IMR-90 (cell line): ENCODE data around the gene ELP2. TPM values are rescaled to one million over a fixed set of nuclear protein-coding genes. Genes with fewer than 3 reads are reported as not detected.

ENCODE experiments used
- ATAC-seq: fragments of 200-7000 bp; cut with Tn5 transposase; 2 replicates; pipeline ENCODE4 v1.9.1; 2020; ENCODE audit warnings: low read depth, mild to moderate bottlenecking, moderate library complexity
- BruUV-seq: library from RNA; stranded (reverse); fragments of 400-500 nt; replicated peaks from 2 replicates; lab custom pipeline; 2021; lab: Mats Ljungman, UMichigan
- CTCF ChIA-PET: fragments of 300-600 bp; formaldehyde crosslinking; extraction: SDS; loops from one replicate; lab custom pipeline; 2021; ENCODE audit warnings: antibody characterized with exemption; lab: Yijun Ruan, JAX
- POLR2A ChIA-PET: fragments of 300-600 bp; sonication (Branson Sonifier 250); formaldehyde crosslinking; loops from one replicate; lab custom pipeline; 2022; ENCODE audit warnings: antibody characterized with exemption; ENCODE audit not compliant: unreplicated experiment; lab: Charles Lee
- DNase-seq: peaks from one replicate; pipeline ENCODE4 v3.0.0; 2013
- H2AFZ ChIP-seq: replicated peaks from 2 replicates; pipeline ENCODE3; 2013; ENCODE audit warnings: low read length, mild to moderate bottlenecking; ENCODE audit not compliant: poor library complexity
- H2AK5ac ChIP-seq: 2 replicates; pipeline ENCODE4 v1.6.1; 2013; ENCODE audit warnings: low read depth, low read length, inconsistent platforms
- H2AK9ac ChIP-seq: replicated peaks from 2 replicates; pipeline ENCODE3; 2013; ENCODE audit warnings: mild to moderate bottlenecking, low read depth, low read length, moderate library complexity; ENCODE audit not compliant: poor library complexity
- H2BK120ac ChIP-seq: 2 replicates; pipeline ENCODE4 v1.6.1; 2013; ENCODE audit warnings: low read depth, low read length, inconsistent platforms
- H2BK15ac ChIP-seq: 3 replicates; pipeline ENCODE4 v1.6.1; 2013; ENCODE audit warnings: low read depth, low read length, inconsistent platforms
- H2BK20ac ChIP-seq: 2 replicates; pipeline ENCODE4 v1.6.1; 2013; ENCODE audit warnings: low read depth, mild to moderate bottlenecking, inconsistent platforms, low read length, moderate library complexity
- H2BK5ac ChIP-seq: 2 replicates; pipeline ENCODE4 v1.6.1; 2013; ENCODE audit warnings: mild to moderate bottlenecking, low read depth, low read length, inconsistent platforms; ENCODE audit not compliant: poor library complexity, severe bottlenecking
- H3K14ac ChIP-seq: replicated peaks from 2 replicates; pipeline ENCODE4 v1.6.1; 2013; ENCODE audit warnings: low read depth, low read length, inconsistent platforms
- H3K18ac ChIP-seq: 2 replicates; pipeline ENCODE4 v1.6.1; 2013; ENCODE audit warnings: low read depth, low read length, control low read depth
- H3K23ac ChIP-seq: 2 replicates; pipeline ENCODE4 v1.6.1; 2013; ENCODE audit warnings: low read depth, low read length, inconsistent platforms
- H3K27ac ChIP-seq: 2 replicates; pipeline ENCODE4 v1.5.1; 2013; ENCODE audit warnings: mild to moderate bottlenecking, control low read depth, low read length; ENCODE audit not compliant: insufficient read depth
- H3K27me3 ChIP-seq: 2 replicates; pipeline ENCODE4 v1.6.1; 2013; ENCODE audit warnings: low read length; ENCODE audit not compliant: control insufficient read depth, insufficient read depth
- H3K36me3 ChIP-seq: 2 replicates; pipeline ENCODE4 v1.6.1; 2013; ENCODE audit warnings: low read length, mixed read lengths; ENCODE audit not compliant: control insufficient read depth, insufficient read depth
- H3K4ac ChIP-seq: 2 replicates; pipeline ENCODE4 v1.6.1; 2013; ENCODE audit warnings: low read depth, low read length, inconsistent platforms
- H3K4me1 ChIP-seq: 2 replicates; pipeline ENCODE4 v1.6.1; 2013; ENCODE audit warnings: low read length, mixed read lengths; ENCODE audit not compliant: control insufficient read depth, insufficient read depth
- H3K4me2 ChIP-seq: 2 replicates; pipeline ENCODE4 v1.6.1; 2013; ENCODE audit warnings: low read depth, mild to moderate bottlenecking, control low read depth, low read length, moderate library complexity
- H3K4me3 ChIP-seq: 2 replicates; pipeline ENCODE4 v1.5.1; 2013; ENCODE audit warnings: low read depth, mild to moderate bottlenecking, control low read depth, low read length, moderate library complexity; ENCODE audit not compliant: insufficient read depth
- H3K56ac ChIP-seq: 2 replicates; pipeline ENCODE4 v1.6.1; 2013; ENCODE audit warnings: low read length, inconsistent platforms; ENCODE audit not compliant: insufficient read depth; ENCODE audit errors: extremely low read depth
- H3K79me1 ChIP-seq, 2 experiments: 2 replicates each; pipeline ENCODE4 v1.6.1; 2013; ENCODE audit warnings: low read length in 2 of 2, inconsistent platforms in 1 of 2, low read depth in 1 of 2
- H3K9ac ChIP-seq: 2 replicates; pipeline ENCODE4 v1.6.1; 2013; ENCODE audit warnings: low read depth, low read length, control low read depth
- H3K9me1 ChIP-seq: 2 replicates; pipeline ENCODE4 v1.6.1; 2013; ENCODE audit warnings: low read length, inconsistent platforms; ENCODE audit not compliant: insufficient read depth
- H3K9me3 ChIP-seq: 2 replicates; pipeline ENCODE4 v1.6.1; 2013; ENCODE audit warnings: low read length; ENCODE audit not compliant: control insufficient read depth, insufficient read depth
- H4K20me1 ChIP-seq: 2 replicates; pipeline ENCODE4 v1.6.1; 2013; ENCODE audit warnings: low read length, inconsistent platforms; ENCODE audit not compliant: insufficient read depth
- H4K5ac ChIP-seq: 2 replicates; pipeline ENCODE4 v1.6.1; 2013; ENCODE audit warnings: mild to moderate bottlenecking, low read depth, low read length, control low read depth
- H4K8ac ChIP-seq, 2 experiments: 2 replicates each; pipeline ENCODE4 v1.6.1; 2013; ENCODE audit warnings: low read depth in 2 of 2, low read length in 2 of 2, control low read depth in 1 of 2, inconsistent platforms in 1 of 2
- H4K91ac ChIP-seq: 2 replicates; pipeline ENCODE4 v1.6.1; 2013; ENCODE audit warnings: low read depth, low read length, inconsistent platforms; ENCODE audit not compliant: insufficient read depth
- BHLHE40 ChIP-seq: fragments of 150-350 bp; IDR thresholded peaks from 2 replicates; pipeline ENCODE4 v1.6.1; 2016; ENCODE audit warnings: mild to moderate bottlenecking, low read depth, low read length
- CEBPB ChIP-seq: IDR thresholded peaks from 2 replicates; pipeline ENCODE4 v1.6.1; 2012; ENCODE audit warnings: low read depth, low read length, improper control_type of control experiment
- CHD1 ChIP-seq: IDR thresholded peaks from 2 replicates; pipeline ENCODE4 v1.6.1; 2012; ENCODE audit warnings: low read depth, low read length, improper control_type of control experiment
- FOS ChIP-seq: fragments of 150-350 bp; IDR thresholded peaks from 2 replicates; pipeline ENCODE4 v1.6.1; 2016; ENCODE audit warnings: low read depth, low read length
- MAFK ChIP-seq: IDR thresholded peaks from 2 replicates; pipeline ENCODE4 v1.6.1; 2012; ENCODE audit warnings: low read depth, low read length, improper control_type of control experiment
- MAZ ChIP-seq: IDR thresholded peaks from 2 replicates; pipeline ENCODE4 v1.6.1; 2012; ENCODE audit warnings: low read depth, mild to moderate bottlenecking, low read length, improper control_type of control experiment, moderate library complexity, borderline replicate concordance
- MXI1 ChIP-seq: IDR thresholded peaks from 2 replicates; pipeline ENCODE4 v1.6.1; 2012; ENCODE audit warnings: low read depth, mild to moderate bottlenecking, low read length, moderate library complexity, borderline replicate concordance
- NFE2L2 ChIP-seq: fragments of 150-350 bp; IDR thresholded peaks from 2 replicates; pipeline ENCODE4 v1.6.1; 2016; ENCODE audit warnings: low read depth, mild to moderate bottlenecking, low read length
- POLR2A ChIP-seq: IDR thresholded peaks from 2 replicates; pipeline ENCODE4 v1.6.1; 2012; ENCODE audit warnings: mild to moderate bottlenecking, low read depth, low read length
- RAD21 ChIP-seq: IDR thresholded peaks from 2 replicates; pipeline ENCODE4 v1.6.1; 2012; ENCODE audit warnings: low read length, improper control_type of control experiment
- RCOR1 ChIP-seq: IDR thresholded peaks from 2 replicates; pipeline ENCODE4 v1.6.1; 2012; ENCODE audit warnings: mild to moderate bottlenecking, low read length, improper control_type of control experiment; ENCODE audit not compliant: insufficient replicate concordance
- RFX5 ChIP-seq: IDR thresholded peaks from 2 replicates; pipeline ENCODE4 v1.8.0; 2012; ENCODE audit warnings: low read depth, mild to moderate bottlenecking, low read length, moderate library complexity
- SMC3 ChIP-seq: fragments of 150-350 bp; IDR thresholded peaks from 2 replicates; pipeline ENCODE4 v1.6.1; 2016; ENCODE audit warnings: low read depth, mild to moderate bottlenecking, antibody characterized with exemption, low read length, moderate library complexity
- USF2 ChIP-seq: fragments of 150-350 bp; IDR thresholded peaks from 2 replicates; pipeline ENCODE4 v1.6.1; 2017; ENCODE audit warnings: mild to moderate bottlenecking, antibody characterized with exemption, low read length, low read depth
- WGBS, 2 experiments: methylation state at CpG; one replicate each; pipeline versions ENCODE4 v1.1.5 to v1.1.7; 2013; ENCODE audit warnings: missing lambda C conversion rate in 2 of 2; ENCODE audit not compliant: insufficient read length in 1 of 2; ENCODE audit errors: extremely low coverage in 2 of 2; 5-methylcytosine and 5-hydroxymethylcytosine counted together
- dilution Hi-C: fragments of 300-500 bp; cut with HindIII; formaldehyde crosslinking; loops from one replicate; pipeline ENCODE4 v1.14.3; 2018; ENCODE audit warnings: low sequenced_read_pairs; ENCODE audit not compliant: unreplicated experiment
- in situ Hi-C: fragments of 300-500 bp; cut with MboI; formaldehyde crosslinking; loops from 3 replicates; pipeline ENCODE4 v1.14.3; 2019; ENCODE audit warnings: low sequenced_read_pairs, inconsistent platforms, mixed read lengths
- intact Hi-C: fragments of 100-400 bp; cut with micrococcal nuclease; formaldehyde crosslinking; loops from 2 replicates; pipeline ENCODE4 v1.10.0; 2022
- polyA plus RNA-seq, 3 experiments: library from polyadenylated mRNA; depleted of rRNA; stranded (reverse); fragments of >200 nt; gene quantifications; 2 replicates each; pipeline ENCODE4 v1.2.3, GENCODE V29; 2012; ENCODE audit warnings: low replicate concordance in 1 of 3
- total RNA-seq: library from RNA; depleted of rRNA; stranded (reverse); fragments of >200 nt; gene quantifications from 2 replicates; pipeline ENCODE4 v1.2.3, GENCODE V29; 2012
- TF ChIP-seq, protein P1 (sequence below): conservative IDR thresholded peaks from 2 replicates; pipeline ENCODE4 v1.5.1; 2012; ENCODE audit warnings: mild to moderate bottlenecking, low read depth, low read length, improper control_type of control experiment
- TF ChIP-seq, protein P2 (sequence below): fragments of 150-350 bp; IDR thresholded peaks from 2 replicates; pipeline ENCODE4 v1.6.1; 2016; ENCODE audit warnings: low read depth, mild to moderate bottlenecking, low read length, moderate library complexity, borderline replicate concordance

Gene ELP2
- total and polyA plus RNA-seq, 2 of the 4 experiments (the other 2 are of a cell fraction), result 48.1 to 161 TPM

DNA sequence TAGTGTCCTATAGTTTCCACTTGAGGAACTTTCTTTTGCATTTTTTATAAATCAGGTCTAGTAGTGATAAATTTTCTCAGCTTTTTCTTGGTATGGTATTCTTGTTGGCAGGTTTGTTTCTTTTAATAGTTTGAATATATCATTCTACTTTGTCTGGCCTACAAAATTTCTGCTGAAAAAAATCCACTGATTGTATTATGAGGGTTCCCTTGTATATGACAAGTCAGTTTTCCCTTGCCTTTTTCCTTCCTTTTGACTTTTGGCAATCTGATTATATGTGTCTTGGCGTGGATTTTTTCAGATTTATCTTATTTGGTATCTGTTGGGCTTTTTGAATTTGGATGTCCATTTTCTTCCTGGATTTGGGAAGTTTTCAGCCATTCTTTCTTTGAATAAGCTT lies 99.5 kb downstream of the ELP2 start:
- Histone ChIP-seq H4K8ac (no peak overlapping the region), H3K9me1 (no peaks in the 10 kb centered on the region), H3K27ac (no peak overlapping the region), H2BK20ac (no peak overlapping the region), H2BK120ac (no peak overlapping the region), H3K9me3 (peaks cover 7% of the 10 kb centered on the region), H3K4me2 (no peak overlapping the region), H2AK5ac (no peak overlapping the region), H4K91ac (no peak overlapping the region), H3K79me1 (no peaks in the 10 kb centered on the region), H2BK5ac (no peak overlapping the region), H3K4me1 (no peaks in the 10 kb centered on the region), H4K5ac (no peak overlapping the region), H3K36me3 (peaks cover 3% of the 10 kb centered on the region), H3K18ac (no peak overlapping the region), H2BK15ac (no peak overlapping the region), H3K4ac (no peak overlapping the region), H4K20me1 (no peaks in the 10 kb centered on the region), H3K56ac (no peak overlapping the region), H2AFZ (no peak overlapping the region), H3K23ac (no peak overlapping the region), H3K4me3 (no peak overlapping the region), H2AK9ac (no peak overlapping the region), H3K27me3 (no peaks in the 10 kb centered on the region), H3K9ac (no peak overlapping the region), H3K14ac (no peak overlapping the region)
- dilution Hi-C loops (no loop called here), intact Hi-C loops (no loop called here), in situ Hi-C loops (no loop called here)
- no TSS peak for BruUV-seq
- no peak for ATAC-seq
- POLR2A ChIA-PET, result no interaction called here
- CTCF ChIA-PET, result no interaction called here
- TF ChIP-seq, protein P1, sequence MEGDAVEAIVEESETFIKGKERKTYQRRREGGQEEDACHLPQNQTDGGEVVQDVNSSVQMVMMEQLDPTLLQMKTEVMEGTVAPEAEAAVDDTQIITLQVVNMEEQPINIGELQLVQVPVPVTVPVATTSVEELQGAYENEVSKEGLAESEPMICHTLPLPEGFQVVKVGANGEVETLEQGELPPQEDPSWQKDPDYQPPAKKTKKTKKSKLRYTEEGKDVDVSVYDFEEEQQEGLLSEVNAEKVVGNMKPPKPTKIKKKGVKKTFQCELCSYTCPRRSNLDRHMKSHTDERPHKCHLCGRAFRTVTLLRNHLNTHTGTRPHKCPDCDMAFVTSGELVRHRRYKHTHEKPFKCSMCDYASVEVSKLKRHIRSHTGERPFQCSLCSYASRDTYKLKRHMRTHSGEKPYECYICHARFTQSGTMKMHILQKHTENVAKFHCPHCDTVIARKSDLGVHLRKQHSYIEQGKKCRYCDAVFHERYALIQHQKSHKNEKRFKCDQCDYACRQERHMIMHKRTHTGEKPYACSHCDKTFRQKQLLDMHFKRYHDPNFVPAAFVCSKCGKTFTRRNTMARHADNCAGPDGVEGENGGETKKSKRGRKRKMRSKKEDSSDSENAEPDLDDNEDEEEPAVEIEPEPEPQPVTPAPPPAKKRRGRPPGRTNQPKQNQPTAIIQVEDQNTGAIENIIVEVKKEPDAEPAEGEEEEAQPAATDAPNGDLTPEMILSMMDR, result no peak
- TF ChIP-seq SMC3 (no peak), RFX5 (no peak), CHD1 (no peak), MXI1 (no peak), CEBPB (no peak), USF2 (no peak), MAZ (no peak), POLR2A (no peak), RAD21 (no peak), MAFK (no peak), RCOR1 (no peak), FOS (no peak), NFE2L2 (no peak), BHLHE40 (no peak)
- TF ChIP-seq, protein P2, sequence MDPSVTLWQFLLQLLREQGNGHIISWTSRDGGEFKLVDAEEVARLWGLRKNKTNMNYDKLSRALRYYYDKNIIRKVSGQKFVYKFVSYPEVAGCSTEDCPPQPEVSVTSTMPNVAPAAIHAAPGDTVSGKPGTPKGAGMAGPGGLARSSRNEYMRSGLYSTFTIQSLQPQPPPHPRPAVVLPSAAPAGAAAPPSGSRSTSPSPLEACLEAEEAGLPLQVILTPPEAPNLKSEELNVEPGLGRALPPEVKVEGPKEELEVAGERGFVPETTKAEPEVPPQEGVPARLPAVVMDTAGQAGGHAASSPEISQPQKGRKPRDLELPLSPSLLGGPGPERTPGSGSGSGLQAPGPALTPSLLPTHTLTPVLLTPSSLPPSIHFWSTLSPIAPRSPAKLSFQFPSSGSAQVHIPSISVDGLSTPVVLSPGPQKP, result no peak
- WGBS, 2 experiments, result no CpG with 5 or more reads among the region's 1 CpG
- DNase-seq, result no peak
